ENCODE measurements around the gene GRK2.

The GRK2 gene

DNA sequence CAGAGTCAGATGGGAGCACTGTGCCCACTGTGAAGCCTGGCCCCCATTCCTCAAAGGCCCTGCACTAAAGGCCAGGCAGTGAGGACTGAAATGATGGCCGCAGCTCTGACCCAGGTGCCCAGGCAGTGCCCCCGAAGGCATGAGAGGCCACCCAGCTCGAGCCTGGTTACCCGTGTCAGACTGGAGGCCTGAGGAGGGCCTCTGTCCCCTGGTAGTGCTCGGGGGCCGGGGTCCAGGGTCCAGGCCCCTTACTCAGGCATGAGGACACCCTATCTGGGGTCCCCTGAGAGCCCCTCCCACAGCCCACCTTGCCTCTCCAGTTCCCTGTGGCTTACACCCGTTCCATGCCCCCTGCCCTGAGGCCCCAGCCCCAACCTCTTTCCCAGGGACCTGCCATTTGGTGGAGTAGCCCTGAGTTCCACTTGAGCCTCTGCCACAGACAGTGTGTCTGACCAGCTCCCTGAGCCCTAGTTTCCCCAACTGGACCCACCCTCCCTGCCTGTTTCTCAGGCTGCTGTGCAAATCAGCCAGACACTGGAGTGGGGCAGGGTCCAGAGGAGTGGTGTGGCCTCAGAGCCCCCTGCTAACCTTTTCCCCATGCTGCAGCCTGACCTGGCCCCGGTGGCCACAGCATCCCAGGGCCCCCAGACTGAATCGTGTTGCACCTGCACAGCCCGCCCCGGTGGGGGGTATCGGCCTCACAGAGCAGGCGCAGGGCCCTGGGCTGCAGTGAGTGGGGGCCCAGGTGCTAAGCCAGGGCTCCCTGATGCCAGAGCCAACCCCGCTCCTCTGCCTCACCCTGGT, 12.1 kb downstream of the GRK2 start:
- no peak overlapping the region for H3K27ac ChIP-seq
- TF ChIP-seq, protein P1, sequence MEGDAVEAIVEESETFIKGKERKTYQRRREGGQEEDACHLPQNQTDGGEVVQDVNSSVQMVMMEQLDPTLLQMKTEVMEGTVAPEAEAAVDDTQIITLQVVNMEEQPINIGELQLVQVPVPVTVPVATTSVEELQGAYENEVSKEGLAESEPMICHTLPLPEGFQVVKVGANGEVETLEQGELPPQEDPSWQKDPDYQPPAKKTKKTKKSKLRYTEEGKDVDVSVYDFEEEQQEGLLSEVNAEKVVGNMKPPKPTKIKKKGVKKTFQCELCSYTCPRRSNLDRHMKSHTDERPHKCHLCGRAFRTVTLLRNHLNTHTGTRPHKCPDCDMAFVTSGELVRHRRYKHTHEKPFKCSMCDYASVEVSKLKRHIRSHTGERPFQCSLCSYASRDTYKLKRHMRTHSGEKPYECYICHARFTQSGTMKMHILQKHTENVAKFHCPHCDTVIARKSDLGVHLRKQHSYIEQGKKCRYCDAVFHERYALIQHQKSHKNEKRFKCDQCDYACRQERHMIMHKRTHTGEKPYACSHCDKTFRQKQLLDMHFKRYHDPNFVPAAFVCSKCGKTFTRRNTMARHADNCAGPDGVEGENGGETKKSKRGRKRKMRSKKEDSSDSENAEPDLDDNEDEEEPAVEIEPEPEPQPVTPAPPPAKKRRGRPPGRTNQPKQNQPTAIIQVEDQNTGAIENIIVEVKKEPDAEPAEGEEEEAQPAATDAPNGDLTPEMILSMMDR (IDR thresholded peaks at IDR 0.05): no peak
- TF ChIP-seq ZFX (IDR thresholded peaks at IDR 0.05; ENCODE audit: borderline replicate concordance): no peak

DNA sequence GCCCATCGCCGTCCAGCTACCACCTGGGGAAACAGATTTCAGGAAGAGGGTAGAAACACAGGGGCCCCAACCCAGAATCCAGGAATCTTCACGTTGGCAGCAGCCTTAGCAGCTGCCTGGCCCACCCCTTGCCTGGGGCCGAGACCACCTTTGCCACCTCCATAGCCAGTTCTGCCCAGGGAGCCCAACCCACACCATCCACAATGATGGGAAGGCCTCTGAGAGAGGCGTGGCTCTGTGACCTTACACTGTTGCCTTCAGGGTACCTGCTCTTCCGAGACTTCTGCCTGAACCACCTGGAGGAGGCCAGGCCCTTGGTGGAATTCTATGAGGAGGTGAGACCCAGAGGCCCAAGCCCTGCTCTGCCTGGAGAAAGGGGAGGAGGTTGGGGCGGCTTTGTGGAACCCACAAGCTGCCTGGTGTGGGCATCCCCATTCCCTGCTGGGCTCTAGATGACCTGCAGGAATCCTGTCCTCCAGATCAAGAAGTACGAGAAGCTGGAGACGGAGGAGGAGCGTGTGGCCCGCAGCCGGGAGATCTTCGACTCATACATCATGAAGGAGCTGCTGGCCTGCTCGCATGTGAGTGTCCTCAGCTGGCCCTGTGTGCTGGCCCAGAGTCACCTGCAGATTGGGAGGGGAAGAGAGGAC, 12.8 kb downstream of the GRK2 start:
- TF ChIP-seq, protein P1 (IDR thresholded peaks at IDR 0.05): no peak
- no peak for TF ChIP-seq ZFX (IDR thresholded peaks at IDR 0.05; ENCODE audit: borderline replicate concordance)
- no peak overlapping the region for H3K27ac ChIP-seq

DNA sequence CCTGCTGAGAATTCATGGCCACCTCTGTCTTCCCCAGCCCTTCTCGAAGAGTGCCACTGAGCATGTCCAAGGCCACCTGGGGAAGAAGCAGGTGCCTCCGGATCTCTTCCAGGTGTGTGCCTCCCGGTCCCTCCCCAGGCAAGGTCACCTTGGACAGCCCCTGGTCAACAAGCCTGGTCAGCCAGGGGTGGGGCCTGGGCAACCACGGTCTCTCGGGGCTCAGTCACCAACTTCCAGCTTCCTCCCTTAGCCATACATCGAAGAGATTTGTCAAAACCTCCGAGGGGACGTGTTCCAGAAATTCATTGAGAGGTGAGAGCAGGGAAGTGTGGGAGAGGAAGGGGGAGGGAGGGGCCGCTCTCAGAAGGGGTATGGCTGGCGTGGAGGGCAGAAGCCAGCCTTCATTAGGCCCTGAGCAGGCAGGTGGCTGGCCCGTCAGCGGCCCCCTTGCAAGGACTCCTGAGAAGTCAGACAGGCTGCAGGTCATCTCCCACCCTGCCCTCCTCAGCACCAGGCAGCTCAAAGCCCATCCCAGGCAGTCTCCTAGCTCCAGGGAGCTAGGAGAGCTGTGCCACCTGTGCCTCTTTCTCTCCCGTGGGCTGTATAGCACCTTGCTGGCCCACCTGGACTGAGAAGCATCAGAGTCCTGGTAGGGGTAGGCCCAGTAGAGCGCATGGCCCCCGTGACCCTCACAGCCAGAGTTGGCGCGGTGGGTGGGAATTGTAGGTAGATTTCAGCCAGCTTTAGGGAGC, 13.5 kb downstream of the GRK2 start:
- no peak overlapping the region for H3K27ac ChIP-seq
- no peak for TF ChIP-seq ZFX (IDR thresholded peaks at IDR 0.05; ENCODE audit: borderline replicate concordance)
- TF ChIP-seq, protein P1 (IDR thresholded peaks at IDR 0.05): no peak

DNA sequence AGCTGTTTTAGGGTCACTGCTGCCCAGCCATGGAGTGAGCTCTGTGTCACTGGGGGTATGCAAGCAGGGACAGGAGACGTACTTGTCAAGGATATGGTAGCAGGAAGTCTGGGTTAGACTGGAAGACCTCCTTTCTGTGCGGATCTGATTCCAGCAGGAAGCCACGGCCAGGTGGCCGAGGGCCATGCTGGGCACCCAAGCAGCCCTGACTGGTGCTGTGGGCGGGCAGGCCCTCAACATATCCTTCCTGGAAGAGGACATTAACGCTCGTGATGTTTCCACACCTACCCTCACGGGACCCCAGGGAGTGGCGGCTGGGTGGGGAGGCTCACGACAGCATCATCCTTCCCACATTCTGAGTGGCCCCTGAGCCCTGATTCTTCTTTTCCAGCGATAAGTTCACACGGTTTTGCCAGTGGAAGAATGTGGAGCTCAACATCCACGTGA, 14.1 kb downstream of the GRK2 start:
- TF ChIP-seq ZFX (IDR thresholded peaks at IDR 0.05; ENCODE audit: borderline replicate concordance): no peak
- TF ChIP-seq, protein P1 (IDR thresholded peaks at IDR 0.05): no peak
- no peak overlapping the region for H3K27ac ChIP-seq

DNA sequence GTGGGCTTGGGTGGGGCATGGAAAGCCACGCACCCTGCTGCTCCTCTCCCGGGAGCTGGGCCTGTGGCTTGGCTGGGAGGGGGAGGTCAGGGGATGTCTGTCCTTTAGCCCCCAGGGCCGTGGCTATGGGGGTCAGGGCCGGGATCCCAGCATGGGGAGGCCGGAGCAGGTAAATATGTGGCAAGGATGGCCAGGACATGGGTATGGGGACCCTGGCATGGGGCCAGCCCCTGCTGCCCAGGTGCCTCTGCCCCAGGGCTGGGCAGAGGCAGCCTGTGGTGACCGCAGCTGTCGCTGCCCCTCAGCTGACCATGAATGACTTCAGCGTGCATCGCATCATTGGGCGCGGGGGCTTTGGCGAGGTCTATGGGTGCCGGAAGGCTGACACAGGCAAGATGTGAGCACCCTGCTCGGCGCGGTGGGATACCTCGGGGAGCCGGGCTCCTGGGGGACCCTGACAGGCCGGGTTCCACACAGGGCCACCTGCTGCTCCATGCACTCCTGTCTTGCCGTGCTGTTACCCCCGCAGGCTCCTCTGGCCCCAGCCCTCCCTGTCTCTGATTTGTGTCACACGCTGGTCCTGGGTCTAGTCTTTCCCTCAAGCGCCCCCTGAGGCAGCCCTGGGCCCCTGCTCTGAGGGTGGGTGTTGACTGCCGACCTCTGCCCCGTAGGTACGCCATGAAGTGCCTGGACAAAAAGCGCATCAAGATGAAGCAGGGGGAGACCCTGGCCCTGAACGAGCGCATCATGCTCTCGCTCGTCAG, 14.7 kb downstream of the GRK2 start:
- H3K27ac ChIP-seq: no peak overlapping the region
- no peak for TF ChIP-seq ZFX (IDR thresholded peaks at IDR 0.05; ENCODE audit: borderline replicate concordance)
- TF ChIP-seq, protein P1 (IDR thresholded peaks at IDR 0.05): no peak

DNA sequence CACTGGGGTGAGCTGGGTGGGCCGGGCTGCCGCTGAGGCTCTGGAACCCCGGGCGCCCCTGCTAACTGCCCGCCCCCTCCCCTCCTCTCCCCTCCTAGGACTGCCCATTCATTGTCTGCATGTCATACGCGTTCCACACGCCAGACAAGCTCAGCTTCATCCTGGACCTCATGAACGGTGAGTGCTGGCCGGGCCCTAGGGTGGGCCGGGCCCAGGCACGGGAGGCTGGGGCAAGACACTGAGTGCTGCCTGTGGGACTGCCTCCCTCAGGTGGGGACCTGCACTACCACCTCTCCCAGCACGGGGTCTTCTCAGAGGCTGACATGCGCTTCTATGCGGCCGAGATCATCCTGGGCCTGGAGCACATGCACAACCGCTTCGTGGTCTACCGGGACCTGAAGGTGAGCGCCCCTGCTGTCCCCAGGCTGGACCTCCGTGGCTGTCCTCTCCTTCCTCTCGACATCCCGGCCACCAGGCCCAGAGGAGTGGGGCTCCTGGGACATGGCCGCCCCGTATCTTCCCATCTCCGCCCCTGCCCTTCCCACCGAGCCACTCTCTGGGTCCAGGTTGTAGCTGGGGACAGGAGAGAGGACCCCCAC, 15.4 kb downstream of the GRK2 start:
- TF ChIP-seq ZFX (IDR thresholded peaks at IDR 0.05; ENCODE audit: borderline replicate concordance): no peak
- no peak overlapping the region for H3K27ac ChIP-seq
